GM10248 (cell line): ENCODE measurements around the gene SERGEF.

Experiments
- CTCF ChIA-PET: fragments of 300-600 bp; sonication (Branson Sonifier 250); formaldehyde crosslinking; extraction: SDS; loops from one replicate; lab custom pipeline; 2021; ENCODE audit warnings: antibody characterized with exemption; lab: Yijun Ruan, JAX
- POLR2A ChIA-PET: fragments of 350-650 bp; sonication (Branson Sonifier 250); formaldehyde crosslinking; extraction: SDS; loops from one replicate; lab custom pipeline; 2020; ENCODE audit warnings: antibody characterized with exemption; lab: Yijun Ruan, JAX
- DNase-seq: peaks from one replicate; pipeline ENCODE4 v3.0.0; 2012; ENCODE audit errors: extremely low spot score
- TF ChIP-seq, protein P1 (sequence below): IDR thresholded peaks from 2 replicates; pipeline ENCODE4 v1.5.1; 2012; ENCODE audit warnings: mild to moderate bottlenecking, low read depth; ENCODE audit errors: extremely low read depth, missing control alignments, control extremely low read depth

SERGEF gene

DNA sequence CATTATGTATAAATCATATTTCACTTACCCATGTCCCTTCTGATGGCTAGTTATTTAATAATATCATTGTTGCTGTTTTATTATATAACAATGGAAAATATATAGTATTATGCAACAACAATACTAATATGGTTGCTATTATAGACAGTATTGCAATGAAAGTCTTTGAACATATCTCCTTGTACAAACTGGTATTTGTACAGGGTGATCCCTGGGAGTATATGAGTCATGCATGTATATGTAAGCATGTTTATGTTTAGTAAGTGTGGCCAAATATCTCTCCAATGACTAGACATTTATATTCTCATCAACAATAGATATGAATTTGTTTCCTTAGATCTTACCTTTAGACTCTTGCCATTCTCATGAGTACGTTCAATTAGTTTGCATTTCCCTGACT, 222.4 kb downstream of the SERGEF start:
- POLR2A ChIA-PET = no interaction called here
- CTCF ChIA-PET = no interaction called here
- TF ChIP-seq, protein P1, sequence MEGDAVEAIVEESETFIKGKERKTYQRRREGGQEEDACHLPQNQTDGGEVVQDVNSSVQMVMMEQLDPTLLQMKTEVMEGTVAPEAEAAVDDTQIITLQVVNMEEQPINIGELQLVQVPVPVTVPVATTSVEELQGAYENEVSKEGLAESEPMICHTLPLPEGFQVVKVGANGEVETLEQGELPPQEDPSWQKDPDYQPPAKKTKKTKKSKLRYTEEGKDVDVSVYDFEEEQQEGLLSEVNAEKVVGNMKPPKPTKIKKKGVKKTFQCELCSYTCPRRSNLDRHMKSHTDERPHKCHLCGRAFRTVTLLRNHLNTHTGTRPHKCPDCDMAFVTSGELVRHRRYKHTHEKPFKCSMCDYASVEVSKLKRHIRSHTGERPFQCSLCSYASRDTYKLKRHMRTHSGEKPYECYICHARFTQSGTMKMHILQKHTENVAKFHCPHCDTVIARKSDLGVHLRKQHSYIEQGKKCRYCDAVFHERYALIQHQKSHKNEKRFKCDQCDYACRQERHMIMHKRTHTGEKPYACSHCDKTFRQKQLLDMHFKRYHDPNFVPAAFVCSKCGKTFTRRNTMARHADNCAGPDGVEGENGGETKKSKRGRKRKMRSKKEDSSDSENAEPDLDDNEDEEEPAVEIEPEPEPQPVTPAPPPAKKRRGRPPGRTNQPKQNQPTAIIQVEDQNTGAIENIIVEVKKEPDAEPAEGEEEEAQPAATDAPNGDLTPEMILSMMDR = no peak
- no peak for DNase-seq

DNA sequence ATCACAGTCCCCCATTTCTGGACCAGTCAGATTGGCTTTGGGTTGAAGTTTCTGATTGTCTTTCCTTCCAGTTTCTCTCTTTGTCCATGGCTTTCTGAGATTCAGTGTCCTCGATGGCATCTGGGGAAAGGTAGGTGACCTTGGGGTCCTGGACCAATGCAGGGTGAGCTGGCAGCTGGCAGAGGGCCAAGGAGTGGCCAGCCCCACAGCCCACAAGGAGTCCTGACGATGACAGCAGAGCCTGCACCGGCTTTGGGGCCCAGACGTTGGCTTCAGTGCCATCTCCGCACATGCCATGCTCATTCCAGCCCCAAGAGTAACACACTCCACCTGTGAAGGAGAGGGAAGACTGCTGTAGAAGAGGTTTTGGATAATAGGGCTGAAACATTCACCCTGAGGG, 224.8 kb downstream of the SERGEF start:
- TF ChIP-seq, protein P1 = no peak
- DNase-seq = no peak
- ChIA-PET CTCF (no interaction called here), POLR2A (no interaction called here)

DNA sequence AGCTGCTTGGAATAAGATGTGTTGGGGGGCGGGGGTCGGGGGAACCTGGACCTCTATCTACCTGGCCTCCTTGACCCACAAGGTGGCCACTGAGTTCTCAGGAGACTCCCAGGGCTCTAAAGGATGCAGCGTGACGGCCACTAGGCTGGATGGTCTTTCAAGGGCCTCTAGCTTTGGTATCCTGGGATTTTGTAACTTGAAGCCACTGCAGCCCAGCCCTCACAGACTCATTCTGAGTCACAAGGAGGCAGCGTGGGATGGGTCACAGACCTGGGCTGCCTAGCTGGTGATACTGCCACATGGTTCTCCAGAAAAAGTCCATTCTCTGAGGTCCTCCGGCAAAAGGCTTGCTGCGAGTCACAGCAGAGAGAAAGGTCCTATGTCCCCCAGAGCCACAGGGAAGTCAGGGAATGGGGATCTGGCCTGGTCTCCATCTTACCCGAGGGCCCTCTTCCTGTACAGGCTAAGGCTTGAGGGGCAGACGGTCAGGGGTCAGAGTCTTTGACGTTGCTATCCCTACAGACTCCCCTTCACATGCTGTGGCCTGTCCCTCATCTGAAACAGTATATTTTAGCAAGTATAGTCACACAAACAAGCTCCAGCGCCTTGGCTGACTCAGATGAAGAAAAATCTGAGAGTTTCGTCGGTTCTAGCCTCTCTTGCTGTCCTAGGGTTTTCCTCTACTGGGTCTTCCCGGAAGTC, 225.9 kb downstream of the SERGEF start:
- POLR2A ChIA-PET = interaction anchor here (0.6 kb wide), 1 partner anchor 53 kb away, joined by 3 read pairs; no protein-coding TSS in a partner anchor
- CTCF ChIA-PET = interaction anchor here (1.0 to 1.5 kb wide), 2 partner anchors 64 to 194 kb away, joined by 3 to 4 read pairs; no protein-coding TSS in a partner anchor
- TF ChIP-seq, protein P1 = no peak
- DNase-seq = no peak

DNA sequence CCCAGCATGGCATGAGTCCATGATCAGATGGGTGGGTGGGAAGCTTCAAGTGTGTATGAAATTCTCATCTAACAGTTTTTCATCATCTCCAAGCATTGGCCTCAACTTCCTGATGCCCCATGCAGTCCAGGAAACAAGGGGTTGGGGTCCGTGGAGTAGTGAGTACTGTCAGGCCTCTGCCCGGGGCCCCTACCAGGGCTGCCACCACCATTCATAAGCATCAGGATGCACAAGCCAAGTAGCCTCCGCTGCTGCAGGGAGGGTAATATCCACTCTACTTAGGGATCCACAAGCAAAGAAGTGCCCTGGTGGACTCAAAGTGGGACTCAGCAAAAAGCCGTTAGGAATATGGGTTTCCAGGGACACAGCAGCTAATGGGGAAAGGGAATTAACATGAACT, 229.0 kb downstream of the SERGEF start:
- no peak for DNase-seq
- CTCF ChIA-PET = no interaction called here
- POLR2A ChIA-PET = no interaction called here
- TF ChIP-seq, protein P1 = no peak

DNA sequence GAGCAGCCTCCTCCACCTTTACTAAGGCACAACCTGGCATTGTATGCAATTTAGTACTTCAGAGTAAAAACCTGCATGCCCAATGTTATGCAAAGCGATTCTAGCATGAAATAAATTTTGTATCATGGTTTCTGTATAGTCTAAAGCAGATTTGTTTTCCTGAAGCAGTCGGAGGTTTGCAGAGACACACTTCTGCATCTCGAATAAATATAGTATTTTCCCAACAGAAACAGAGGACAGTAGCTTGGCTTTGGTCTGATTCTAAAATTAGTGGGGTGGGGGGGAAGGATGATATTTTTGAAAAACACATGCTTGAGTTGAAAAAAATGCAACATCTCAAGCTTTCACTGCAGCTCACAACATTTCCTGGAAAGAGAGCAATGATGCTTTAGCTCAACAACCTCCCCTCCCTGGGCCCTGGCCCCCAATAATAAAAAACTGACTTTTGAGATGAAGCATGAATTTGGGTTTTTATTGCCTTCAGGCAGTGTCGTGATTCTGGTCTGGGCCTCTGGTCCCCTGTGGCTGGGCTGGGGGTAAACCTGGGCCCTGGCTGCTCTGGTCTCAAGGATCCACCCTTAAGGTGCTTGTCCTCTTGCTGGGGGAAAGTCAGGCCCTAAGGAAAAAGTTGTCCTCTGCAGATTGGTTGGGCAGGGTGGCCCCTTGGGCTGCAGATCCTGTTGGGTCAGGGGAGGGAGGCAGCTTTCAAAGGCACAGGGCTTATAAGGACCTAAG, 230.1 kb downstream of the SERGEF start:
- no peak for DNase-seq
- POLR2A ChIA-PET = no interaction called here
- CTCF ChIA-PET = interaction anchor here (0.7 to 1.0 kb wide), 3 partner anchors 12 to 196 kb away, joined by 3 to 4 read pairs (median 3); no protein-coding TSS in a partner anchor
- TF ChIP-seq, protein P1 = no peak

DNA sequence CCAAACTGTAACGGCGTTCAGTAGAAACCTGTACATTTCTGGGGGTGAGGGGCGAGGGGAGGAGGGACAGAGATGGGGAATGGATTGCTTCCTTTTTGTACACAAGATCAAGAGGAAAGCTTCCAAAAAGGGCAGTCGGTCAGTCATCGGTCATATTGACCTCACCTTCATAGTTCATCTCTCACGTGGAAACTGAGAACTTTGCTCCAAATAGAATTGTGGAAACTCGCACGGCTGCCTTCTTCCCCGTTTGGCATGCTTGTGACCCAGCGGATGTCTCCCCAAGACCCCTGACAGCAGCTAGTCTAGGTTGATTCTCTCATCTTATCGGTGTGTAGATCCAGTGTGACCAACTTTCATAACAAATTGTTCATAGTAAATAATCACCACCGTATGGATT, 230.7 kb downstream of the SERGEF start:
- TF ChIP-seq, protein P1 = no peak
- ChIA-PET POLR2A (no interaction called here), CTCF (interaction anchor here (1.0 kb wide), 2 partner anchors 12 to 196 kb away, joined by 3 read pairs; no protein-coding TSS in a partner anchor)
- DNase-seq = no peak
